Fibroblast of mammary gland (primary cell): ENCODE data around the gene CPN2.

Experiments
- DNase-seq: peaks from one replicate; pipeline ENCODE4 v3.0.0-alpha.2; 2010; ENCODE audit warnings: low read depth
- H3K4me3 ChIP-seq: 2 replicates; pipeline ENCODE4 v1.5.1; 2011; ENCODE audit warnings: low read depth, mild to moderate bottlenecking, low read length, moderate library complexity; ENCODE audit not compliant: control insufficient read depth
- TF ChIP-seq, protein P1 (sequence below): conservative IDR thresholded peaks from 2 replicates; pipeline ENCODE4 v1.5.1; 2011; ENCODE audit warnings: low read depth, low read length, inconsistent platforms; ENCODE audit not compliant: control insufficient read depth, insufficient read depth

Gene CPN2

DNA sequence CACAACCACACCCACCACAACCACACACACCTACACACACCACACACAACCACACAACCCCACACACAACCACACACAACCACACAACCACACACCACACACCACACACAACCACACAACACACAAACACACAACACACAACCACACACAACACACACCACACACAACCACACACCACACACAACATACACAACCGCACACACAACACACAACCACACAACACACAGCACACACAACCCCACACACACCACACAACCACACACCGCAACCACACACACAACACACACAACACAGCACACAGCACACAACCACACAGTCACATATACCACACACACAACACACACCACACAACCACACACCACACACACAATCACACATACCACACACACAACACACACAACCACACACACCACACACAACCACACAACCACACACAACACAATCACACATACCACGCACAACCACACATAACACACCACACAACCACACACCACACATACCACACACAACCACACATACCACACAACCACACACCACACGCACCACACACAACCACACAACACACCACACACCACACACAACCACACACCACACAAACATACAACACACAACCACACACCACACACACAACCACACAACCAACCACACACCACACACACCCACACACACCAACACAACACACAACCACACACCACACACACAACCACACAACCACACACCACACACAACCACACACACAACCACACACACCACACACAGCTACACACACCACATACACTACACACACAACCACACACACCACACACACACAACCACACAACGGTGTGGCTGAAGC lies 23.7 kb downstream of the CPN2 start:
- TF ChIP-seq, protein P1, sequence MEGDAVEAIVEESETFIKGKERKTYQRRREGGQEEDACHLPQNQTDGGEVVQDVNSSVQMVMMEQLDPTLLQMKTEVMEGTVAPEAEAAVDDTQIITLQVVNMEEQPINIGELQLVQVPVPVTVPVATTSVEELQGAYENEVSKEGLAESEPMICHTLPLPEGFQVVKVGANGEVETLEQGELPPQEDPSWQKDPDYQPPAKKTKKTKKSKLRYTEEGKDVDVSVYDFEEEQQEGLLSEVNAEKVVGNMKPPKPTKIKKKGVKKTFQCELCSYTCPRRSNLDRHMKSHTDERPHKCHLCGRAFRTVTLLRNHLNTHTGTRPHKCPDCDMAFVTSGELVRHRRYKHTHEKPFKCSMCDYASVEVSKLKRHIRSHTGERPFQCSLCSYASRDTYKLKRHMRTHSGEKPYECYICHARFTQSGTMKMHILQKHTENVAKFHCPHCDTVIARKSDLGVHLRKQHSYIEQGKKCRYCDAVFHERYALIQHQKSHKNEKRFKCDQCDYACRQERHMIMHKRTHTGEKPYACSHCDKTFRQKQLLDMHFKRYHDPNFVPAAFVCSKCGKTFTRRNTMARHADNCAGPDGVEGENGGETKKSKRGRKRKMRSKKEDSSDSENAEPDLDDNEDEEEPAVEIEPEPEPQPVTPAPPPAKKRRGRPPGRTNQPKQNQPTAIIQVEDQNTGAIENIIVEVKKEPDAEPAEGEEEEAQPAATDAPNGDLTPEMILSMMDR = no peak
- DNase-seq = peak; percentile 36
- H3K4me3 ChIP-seq = no peak overlapping the region

DNA sequence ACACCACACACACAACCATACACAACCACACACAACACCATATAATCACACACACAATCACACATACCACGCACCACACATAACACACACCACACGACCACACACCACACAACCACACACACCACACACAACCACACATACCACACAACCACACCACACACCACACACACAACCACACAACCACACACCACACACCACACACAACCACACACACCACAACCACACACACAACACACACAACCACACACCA lies 24.2 kb downstream of the CPN2 start:
- no peak overlapping the region for H3K4me3 ChIP-seq
- DNase-seq = peak; percentile 40
- TF ChIP-seq, protein P1 = no peak

DNA sequence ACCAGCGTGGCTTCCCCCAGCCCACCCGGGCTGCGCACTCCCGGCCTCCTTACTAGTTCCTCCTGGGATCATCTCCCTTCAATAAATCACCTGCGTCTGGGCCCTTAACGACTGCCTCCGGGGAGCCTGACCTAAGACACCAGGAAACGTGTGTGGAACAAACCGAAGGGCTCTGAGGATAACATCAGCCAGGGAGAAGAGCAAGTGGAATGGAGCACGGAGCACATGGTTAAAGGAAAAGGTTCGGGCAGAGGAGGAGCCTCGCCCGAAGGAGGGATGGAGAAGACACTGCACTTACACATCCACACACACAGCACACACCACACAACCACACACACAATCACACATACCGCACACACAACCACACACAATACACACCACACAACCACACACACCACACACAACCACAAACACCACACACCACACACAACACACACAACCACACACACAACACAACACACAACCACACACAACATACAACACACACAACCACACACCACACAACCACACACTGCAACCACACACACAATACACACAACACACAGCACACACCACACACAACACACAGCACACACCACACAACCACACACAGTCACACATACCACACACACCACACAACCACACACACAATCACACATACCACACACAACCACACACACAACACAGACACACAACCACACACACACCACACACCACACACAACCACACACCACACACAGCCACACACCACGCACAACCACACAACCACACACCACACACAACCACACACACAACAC lies 24.7 kb downstream of the CPN2 start:
- H3K4me3 ChIP-seq = no peak overlapping the region
- peak; percentile 38 for DNase-seq
- TF ChIP-seq, protein P1 = no peak

DNA sequence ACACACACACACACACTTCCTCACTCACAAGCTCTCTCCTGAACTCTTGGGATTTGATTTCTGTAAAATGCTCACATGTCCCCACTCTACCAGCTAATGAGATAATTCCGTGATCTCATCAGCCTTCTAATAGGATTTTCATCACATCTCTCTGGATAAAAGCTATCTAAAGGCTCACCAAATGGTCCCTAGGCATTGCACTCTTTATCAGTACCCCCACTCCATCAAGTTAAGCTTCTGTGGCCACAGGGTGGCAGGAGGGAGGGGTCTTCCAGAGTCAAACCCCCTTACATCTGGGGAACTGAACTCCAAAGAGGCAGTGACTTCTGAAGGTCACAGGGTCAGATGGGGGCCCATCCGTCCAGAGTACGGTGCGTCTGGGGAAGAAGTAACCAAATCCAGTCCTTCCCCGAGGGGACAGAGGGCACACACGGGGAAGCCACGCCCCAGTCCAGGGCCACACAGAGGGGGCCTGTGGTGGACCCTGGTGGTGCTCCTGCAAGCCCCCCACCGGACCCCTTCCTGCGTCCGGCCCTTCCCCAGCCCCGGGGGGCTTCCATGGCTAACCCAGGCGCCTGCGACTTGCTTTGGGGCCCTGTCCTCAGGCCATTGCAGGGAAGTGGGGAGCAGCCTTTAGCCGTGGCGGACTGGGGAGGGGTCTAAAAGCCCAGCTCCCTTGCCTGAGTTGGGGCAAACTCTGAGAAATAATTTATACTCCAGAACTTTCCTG lies 25.5 kb downstream of the CPN2 start:
- no peak for DNase-seq
- no peak overlapping the region for H3K4me3 ChIP-seq
- TF ChIP-seq, protein P1 = no peak

DNA sequence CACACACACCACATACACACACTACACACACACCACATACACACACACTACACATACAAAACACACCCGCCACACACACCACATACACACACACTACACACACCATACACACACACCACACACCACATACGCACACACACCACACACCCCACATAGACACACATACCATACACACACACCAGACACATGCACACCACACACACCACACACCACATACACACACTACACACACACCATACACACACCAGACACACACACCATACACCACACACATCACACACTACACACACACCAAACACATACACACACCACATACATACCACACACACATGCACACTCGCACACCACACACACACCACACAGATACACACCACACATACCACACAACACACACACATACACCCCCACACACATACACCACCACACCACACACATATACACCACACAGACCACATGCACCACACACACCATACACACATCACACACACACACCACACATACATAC lies 26.3 kb downstream of the CPN2 start:
- TF ChIP-seq, protein P1 = no peak
- no peak for DNase-seq

More for the DNA sequence above, 26.3 kb downstream of the CPN2 start:
- H3K4me3 ChIP-seq = no peak overlapping the region
